Astrocyte (in vitro differentiated cells and primary cell): ENCODE results near the gene AFAP1L2. TPM values are rescaled to one million over a fixed set of nuclear protein-coding genes. Genes with fewer than 3 reads are reported as not detected.

Experiments used
- DNase-seq: peaks from one replicate; pipeline ENCODE4 v3.0.0-alpha.2; 2010; ENCODE audit warnings: low read depth
- FAIRE-seq: peaks from 2 replicates; lab custom pipeline; 2011; peaks lifted over from hg19 to GRCh38; lab: Jason Lieb, UNC
- H2AFZ ChIP-seq: 2 replicates; pipeline ENCODE4 v1.6.0; 2012; ENCODE audit warnings: low read depth, low read length, inconsistent platforms
- H3K27ac ChIP-seq: 2 replicates; pipeline ENCODE4 v1.5.1; 2011; ENCODE audit warnings: low read depth, low read length, inconsistent platforms
- H3K27me3 ChIP-seq: 2 replicates; pipeline ENCODE4 v1.6.0; 2011; ENCODE audit warnings: low read length, inconsistent platforms; ENCODE audit not compliant: insufficient read depth
- H3K36me3 ChIP-seq: 2 replicates; pipeline ENCODE4 v1.5.1; 2011; ENCODE audit warnings: low read length, inconsistent platforms; ENCODE audit not compliant: insufficient read depth
- H3K4me1 ChIP-seq: 2 replicates; pipeline ENCODE4 v1.5.1; 2011; ENCODE audit warnings: low read length, inconsistent platforms; ENCODE audit not compliant: insufficient read depth
- H3K4me2 ChIP-seq: 2 replicates; pipeline ENCODE4 v1.6.0; 2012; ENCODE audit warnings: low read length, inconsistent platforms
- H3K4me3 ChIP-seq: 2 replicates; pipeline ENCODE4 v1.5.1; 2011; ENCODE audit warnings: low read depth, mild to moderate bottlenecking, low read length, inconsistent platforms; ENCODE audit not compliant: insufficient read depth
- H3K79me2 ChIP-seq: 2 replicates; pipeline ENCODE4 v1.6.0; 2012; ENCODE audit warnings: mild to moderate bottlenecking, low read length, inconsistent platforms; ENCODE audit not compliant: insufficient read depth
- H3K9ac ChIP-seq: 2 replicates; pipeline ENCODE4 v1.6.0; 2012; ENCODE audit warnings: mild to moderate bottlenecking, low read length, inconsistent platforms
- H3K9me3 ChIP-seq: 2 replicates; pipeline ENCODE4 v1.5.1; 2012; ENCODE audit warnings: low read depth, mild to moderate bottlenecking, low read length, inconsistent platforms; ENCODE audit not compliant: insufficient read depth
- H4K20me1 ChIP-seq: 2 replicates; pipeline ENCODE4 v1.6.0; 2012; ENCODE audit warnings: low read length, inconsistent platforms; ENCODE audit not compliant: insufficient read depth
- H3K27ac Mint-ChIP-seq: one replicate; pipeline ENCODE4 v1.8.0; 2021; ENCODE audit warnings: mild to moderate bottlenecking, mixed read lengths; ENCODE audit not compliant: unreplicated experiment
- H3K27me3 Mint-ChIP-seq: one replicate; pipeline ENCODE4 v1.8.0; 2021; ENCODE audit warnings: low read depth, mixed read lengths; ENCODE audit not compliant: unreplicated experiment
- H3K36me3 Mint-ChIP-seq: one replicate; pipeline ENCODE4 v1.8.0; 2021; ENCODE audit warnings: low read depth, mixed read lengths; ENCODE audit not compliant: unreplicated experiment
- H3K4me1 Mint-ChIP-seq: one replicate; pipeline ENCODE4 v1.8.0; 2021; ENCODE audit warnings: low read depth, mixed read lengths; ENCODE audit not compliant: unreplicated experiment
- H3K4me3 Mint-ChIP-seq: one replicate; pipeline ENCODE4 v1.8.0; 2021; ENCODE audit warnings: mild to moderate bottlenecking, moderate library complexity, mixed read lengths; ENCODE audit not compliant: unreplicated experiment
- H3K9me3 Mint-ChIP-seq: one replicate; pipeline ENCODE4 v1.8.0; 2021; ENCODE audit warnings: mild to moderate bottlenecking, mixed read lengths; ENCODE audit not compliant: unreplicated experiment
- EZH2 ChIP-seq: IDR thresholded peaks from 2 replicates; pipeline ENCODE4 v1.6.1; 2012; ENCODE audit warnings: mild to moderate bottlenecking, low read length, inconsistent platforms; ENCODE audit not compliant: insufficient read depth
- total RNA-seq: library from RNA; stranded (reverse); gene quantifications from 2 replicates; pipeline ENCODE4 v1.2.1, GENCODE V29; 2021
- TF ChIP-seq, protein P1 (sequence below): IDR thresholded peaks from 2 replicates; pipeline ENCODE4 v1.5.1; 2011; ENCODE audit warnings: low read depth, mild to moderate bottlenecking, inconsistent platforms, low read length, moderate library complexity; ENCODE audit not compliant: insufficient read depth

Gene AFAP1L2
- total RNA-seq, 1 donor from 2014 or later, result 26.6 TPM

- Mint-ChIP-seq H3K9me3 (peaks cover 3% of the 10 kb centered on the region), H3K27me3 (peaks cover 14% of the 10 kb centered on the region), H3K4me3 (no peak overlapping the region), H3K4me1 (peaks cover 23% of the 10 kb centered on the region), H3K27ac (no peak overlapping the region), H3K36me3 (no peaks in the 10 kb centered on the region)
- TF ChIP-seq EZH2, result no peak
- TF ChIP-seq, protein P1, sequence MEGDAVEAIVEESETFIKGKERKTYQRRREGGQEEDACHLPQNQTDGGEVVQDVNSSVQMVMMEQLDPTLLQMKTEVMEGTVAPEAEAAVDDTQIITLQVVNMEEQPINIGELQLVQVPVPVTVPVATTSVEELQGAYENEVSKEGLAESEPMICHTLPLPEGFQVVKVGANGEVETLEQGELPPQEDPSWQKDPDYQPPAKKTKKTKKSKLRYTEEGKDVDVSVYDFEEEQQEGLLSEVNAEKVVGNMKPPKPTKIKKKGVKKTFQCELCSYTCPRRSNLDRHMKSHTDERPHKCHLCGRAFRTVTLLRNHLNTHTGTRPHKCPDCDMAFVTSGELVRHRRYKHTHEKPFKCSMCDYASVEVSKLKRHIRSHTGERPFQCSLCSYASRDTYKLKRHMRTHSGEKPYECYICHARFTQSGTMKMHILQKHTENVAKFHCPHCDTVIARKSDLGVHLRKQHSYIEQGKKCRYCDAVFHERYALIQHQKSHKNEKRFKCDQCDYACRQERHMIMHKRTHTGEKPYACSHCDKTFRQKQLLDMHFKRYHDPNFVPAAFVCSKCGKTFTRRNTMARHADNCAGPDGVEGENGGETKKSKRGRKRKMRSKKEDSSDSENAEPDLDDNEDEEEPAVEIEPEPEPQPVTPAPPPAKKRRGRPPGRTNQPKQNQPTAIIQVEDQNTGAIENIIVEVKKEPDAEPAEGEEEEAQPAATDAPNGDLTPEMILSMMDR, result no peak
- no peak for FAIRE-seq
- Histone ChIP-seq H3K4me1 (peaks cover 18% of the 10 kb centered on the region), H3K4me2 (no peak overlapping the region), H3K36me3 (no peaks in the 10 kb centered on the region), H4K20me1 (peaks cover 4% of the 10 kb centered on the region), H3K9ac (no peak overlapping the region), H3K4me3 (no peak overlapping the region), H3K79me2 (no peaks in the 10 kb centered on the region), H3K9me3 (no peaks in the 10 kb centered on the region), H3K27me3 (peaks cover 13% of the 10 kb centered on the region), H3K27ac (no peak overlapping the region), H2AFZ (no peak overlapping the region)
- no peak for DNase-seq
Observed at GRCh38 chr10:114274616-114275453, 129.5 kb downstream of the AFAP1L2 start.

DNA sequence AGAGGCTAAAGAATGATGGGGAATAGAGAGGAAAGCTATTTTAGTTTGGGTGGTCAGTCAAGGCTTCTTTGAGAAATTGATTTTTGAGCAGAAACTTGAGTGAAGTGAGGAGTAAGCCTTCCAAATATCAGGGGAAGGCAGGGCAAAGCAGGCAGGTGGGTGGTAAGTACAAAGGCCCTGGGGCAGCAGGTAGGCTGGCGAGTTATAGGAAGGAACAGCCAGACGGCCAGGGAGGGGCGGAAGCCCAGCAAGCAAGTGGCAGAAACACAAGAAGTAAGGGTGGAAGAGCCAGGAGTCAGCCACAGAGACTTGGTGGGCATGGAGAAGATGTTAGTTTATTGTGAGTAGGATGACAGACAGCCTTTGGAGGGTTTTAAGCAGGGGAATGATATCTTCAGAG lies 130.4 kb downstream of the AFAP1L2 start:
- no peak overlapping the region for H3K4me3 ChIP-seq
- no peak overlapping the region for H3K4me2 ChIP-seq
- H3K4me3 Mint-ChIP-seq, result no peak overlapping the region
- no peak overlapping the region for H2AFZ ChIP-seq
- H3K36me3 ChIP-seq, result no peaks in the 10 kb centered on the region
- H3K27me3 Mint-ChIP-seq, result peaks cover 8% of the 10 kb centered on the region
- DNase-seq, result no peak
- H3K4me1 Mint-ChIP-seq, result peaks cover 23% of the 10 kb centered on the region
- peaks cover 18% of the 10 kb centered on the region for H3K4me1 ChIP-seq
- H3K27me3 ChIP-seq, result peaks cover 13% of the 10 kb centered on the region
- H3K9me3 Mint-ChIP-seq, result peaks cover 3% of the 10 kb centered on the region
- H3K27ac ChIP-seq, result no peak overlapping the region
- H3K9ac ChIP-seq, result no peak overlapping the region
- H3K9me3 ChIP-seq, result no peaks in the 10 kb centered on the region
- no peak for FAIRE-seq
- TF ChIP-seq EZH2, result no peak
- TF ChIP-seq, protein P1, result no peak
- H3K79me2 ChIP-seq, result no peaks in the 10 kb centered on the region
- H4K20me1 ChIP-seq, result peaks cover 4% of the 10 kb centered on the region
- H3K36me3 Mint-ChIP-seq, result no peaks in the 10 kb centered on the region
- H3K27ac Mint-ChIP-seq, result no peak overlapping the region

DNA sequence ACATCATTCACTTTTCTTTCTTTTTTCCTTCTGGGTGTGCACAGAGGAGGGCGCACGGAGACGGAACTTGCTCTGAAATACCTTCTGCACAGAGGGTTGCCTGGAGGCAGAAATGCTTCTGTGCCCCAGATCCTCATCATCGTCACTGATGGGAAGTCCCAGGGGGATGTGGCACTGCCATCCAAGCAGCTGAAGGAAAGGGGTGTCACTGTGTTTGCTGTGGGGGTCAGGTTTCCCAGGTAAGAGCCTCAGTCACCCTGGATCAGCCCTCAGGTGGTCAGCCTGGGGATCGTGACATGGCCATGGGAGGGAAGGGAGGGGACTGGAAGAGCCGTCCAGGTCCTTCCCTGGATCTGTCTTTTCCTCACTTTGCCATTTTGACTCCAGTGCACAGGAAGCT lies 131.6 kb downstream of the AFAP1L2 start:
- FAIRE-seq, result no peak
- no peak for DNase-seq
- Mint-ChIP-seq H3K9me3 (peaks cover 3% of the 10 kb centered on the region), H3K27ac (no peak overlapping the region), H3K4me3 (no peak overlapping the region), H3K36me3 (no peaks in the 10 kb centered on the region), H3K27me3 (no peaks in the 10 kb centered on the region), H3K4me1 (peaks cover 23% of the 10 kb centered on the region)
- H3K36me3 ChIP-seq, result no peaks in the 10 kb centered on the region
- H3K9ac ChIP-seq, result no peak overlapping the region
- H3K27me3 ChIP-seq, result peaks cover 7% of the 10 kb centered on the region
- no peaks in the 10 kb centered on the region for H3K79me2 ChIP-seq
- H3K4me2 ChIP-seq, result no peak overlapping the region
- no peak overlapping the region for H2AFZ ChIP-seq
- H3K9me3 ChIP-seq, result no peaks in the 10 kb centered on the region
- H3K27ac ChIP-seq, result no peak overlapping the region
- H4K20me1 ChIP-seq, result peaks cover 4% of the 10 kb centered on the region
- peaks cover 18% of the 10 kb centered on the region for H3K4me1 ChIP-seq
- TF ChIP-seq, protein P1, result no peak
- TF ChIP-seq EZH2, result no peak
- no peak overlapping the region for H3K4me3 ChIP-seq
